Brain microvascular endothelial cell (primary cell): ENCODE results near the gene CEP68.

Experiments
- DNase-seq: peaks from one replicate; pipeline ENCODE4 v3.0.0-alpha.2; 2020
- H3K27ac ChIP-seq: fragments of 250-450 bp; sonication (Bioruptor Pico); 2 replicates; pipeline ENCODE4 v1.5.1; 2020; ENCODE audit warnings: mild to moderate bottlenecking, moderate library complexity
- H3K27me3 ChIP-seq: fragments of 250-450 bp; sonication (Bioruptor Pico); replicated peaks from 2 replicates; pipeline ENCODE4 v1.5.1; 2020; ENCODE audit warnings: mild to moderate bottlenecking
- H3K36me3 ChIP-seq: fragments of 250-450 bp; sonication (Bioruptor Pico); replicated peaks from 2 replicates; pipeline ENCODE4 v1.5.1; 2020; ENCODE audit warnings: mild to moderate bottlenecking
- H3K4me3 ChIP-seq: 2 replicates; pipeline ENCODE4 v1.5.1; 2011; ENCODE audit warnings: low read depth, mild to moderate bottlenecking, control low read depth, low read length, moderate library complexity
- in situ Hi-C: cut with HindIII; loops from 2 replicates; pipeline ENCODE4 v1.10.0; 2017; ENCODE audit warnings: low sequenced_read_pairs, low pct_ligation_motif_present
- TF ChIP-seq, protein P1 (sequence below): IDR thresholded peaks from 2 replicates; pipeline ENCODE4 v1.5.1; 2011; ENCODE audit warnings: low read depth, mild to moderate bottlenecking, moderate library complexity, low read length, control low read depth, inconsistent platforms; ENCODE audit errors: missing control alignments

The CEP68 gene

DNA sequence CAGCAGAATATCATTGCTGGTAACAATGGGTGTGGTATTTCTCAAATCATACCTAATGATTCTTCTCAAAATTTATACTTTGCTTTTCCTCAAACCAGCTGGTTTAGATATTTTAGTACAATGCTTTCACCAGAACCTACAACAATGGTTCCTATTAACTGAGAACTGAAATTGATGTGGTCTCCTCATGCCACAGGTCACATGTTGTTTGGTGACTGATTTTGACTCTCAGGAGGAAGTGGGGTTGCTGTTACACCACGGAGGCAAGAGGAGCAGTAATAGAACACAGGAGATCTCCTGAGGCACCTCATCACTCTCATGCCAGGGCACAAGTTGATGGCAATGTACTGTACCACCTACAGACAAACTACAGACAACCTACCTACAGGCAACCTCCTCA, 3.0 kb upstream of the CEP68 start:
- in situ Hi-C loops, result no loop called here
- Histone ChIP-seq H3K4me3 (no peak overlapping the region), H3K27me3 (no peaks in the 10 kb centered on the region), H3K27ac (no peak overlapping the region), H3K36me3 (no peaks in the 10 kb centered on the region)
- DNase-seq, result no peak
- TF ChIP-seq, protein P1, sequence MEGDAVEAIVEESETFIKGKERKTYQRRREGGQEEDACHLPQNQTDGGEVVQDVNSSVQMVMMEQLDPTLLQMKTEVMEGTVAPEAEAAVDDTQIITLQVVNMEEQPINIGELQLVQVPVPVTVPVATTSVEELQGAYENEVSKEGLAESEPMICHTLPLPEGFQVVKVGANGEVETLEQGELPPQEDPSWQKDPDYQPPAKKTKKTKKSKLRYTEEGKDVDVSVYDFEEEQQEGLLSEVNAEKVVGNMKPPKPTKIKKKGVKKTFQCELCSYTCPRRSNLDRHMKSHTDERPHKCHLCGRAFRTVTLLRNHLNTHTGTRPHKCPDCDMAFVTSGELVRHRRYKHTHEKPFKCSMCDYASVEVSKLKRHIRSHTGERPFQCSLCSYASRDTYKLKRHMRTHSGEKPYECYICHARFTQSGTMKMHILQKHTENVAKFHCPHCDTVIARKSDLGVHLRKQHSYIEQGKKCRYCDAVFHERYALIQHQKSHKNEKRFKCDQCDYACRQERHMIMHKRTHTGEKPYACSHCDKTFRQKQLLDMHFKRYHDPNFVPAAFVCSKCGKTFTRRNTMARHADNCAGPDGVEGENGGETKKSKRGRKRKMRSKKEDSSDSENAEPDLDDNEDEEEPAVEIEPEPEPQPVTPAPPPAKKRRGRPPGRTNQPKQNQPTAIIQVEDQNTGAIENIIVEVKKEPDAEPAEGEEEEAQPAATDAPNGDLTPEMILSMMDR, result no peak

DNA sequence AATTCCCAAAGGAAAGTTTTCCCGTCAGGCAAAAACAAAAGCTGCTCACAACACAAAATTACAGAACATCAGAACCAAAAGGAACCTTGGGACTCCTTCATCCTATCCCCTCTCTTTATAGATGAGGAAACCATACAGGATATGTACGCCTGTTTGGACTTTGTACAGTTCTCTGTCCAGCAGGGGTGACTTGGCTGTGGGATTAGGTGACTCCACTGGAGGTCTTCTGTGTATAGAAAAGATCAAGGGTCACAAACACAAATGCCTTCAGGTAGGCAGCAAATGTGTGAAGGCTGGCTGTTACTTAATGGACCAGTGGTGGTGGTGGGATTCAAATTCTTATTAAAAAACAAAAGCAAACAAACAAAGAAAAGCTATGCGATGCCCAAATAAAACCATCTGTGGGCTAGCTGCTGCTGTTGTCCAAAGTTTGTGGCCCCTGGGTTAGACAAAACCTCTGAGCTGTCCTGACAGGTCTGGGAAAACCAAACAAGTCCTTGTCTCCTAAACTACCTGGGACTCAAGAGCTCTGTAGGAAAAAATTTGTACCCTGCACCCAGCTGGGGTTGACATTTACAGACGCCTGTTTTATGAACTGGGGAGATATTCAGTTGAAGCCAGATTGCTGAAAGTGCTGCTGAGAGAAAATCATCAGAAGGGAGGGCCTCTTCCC, 1.3 kb upstream of the CEP68 start:
- Histone ChIP-seq H3K27me3 (no peaks in the 10 kb centered on the region), H3K27ac (no peak overlapping the region), H3K4me3 (no peak overlapping the region), H3K36me3 (no peaks in the 10 kb centered on the region)
- DNase-seq, result no peak
- TF ChIP-seq, protein P1, result no peak
- in situ Hi-C loops, result no loop called here

DNA sequence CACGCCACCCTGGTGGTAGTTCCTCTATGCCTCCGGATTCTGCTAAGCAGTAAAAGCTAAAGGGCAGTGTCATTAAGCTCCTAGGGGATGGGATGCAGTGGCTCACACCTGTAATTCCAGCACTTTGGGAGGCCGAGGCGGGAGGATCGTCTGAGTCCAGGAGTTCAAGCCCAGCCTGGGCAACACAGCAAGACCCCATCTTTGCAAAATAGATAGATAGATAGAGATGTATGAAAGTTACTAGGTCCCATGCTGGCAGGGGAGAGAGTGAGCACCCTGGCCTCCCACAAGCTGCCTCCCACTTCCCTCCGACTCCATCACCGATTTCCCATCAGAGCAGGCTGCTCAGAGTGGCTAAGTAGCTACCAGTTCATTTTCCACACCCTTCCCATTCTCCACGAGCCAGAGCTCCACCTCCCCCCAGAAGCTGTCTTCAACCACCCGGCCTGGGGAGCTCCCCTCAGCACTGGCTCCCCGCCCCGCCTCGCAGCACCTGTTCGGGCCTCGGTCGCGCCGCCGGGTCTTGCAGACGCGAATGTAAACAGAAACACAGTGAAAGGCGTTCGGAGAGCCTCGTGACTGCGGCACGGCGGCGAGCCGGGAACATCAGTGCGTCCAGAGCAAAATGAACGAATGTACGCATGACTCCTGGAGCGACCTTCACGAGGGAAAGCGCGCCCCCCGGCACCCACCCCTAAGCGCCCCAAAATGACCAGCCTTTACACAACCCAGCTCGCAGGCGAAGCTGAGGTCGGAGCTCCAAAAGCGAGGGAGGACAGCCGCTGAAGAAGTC, 598 bp upstream of the CEP68 start:
- peak overlapping the region; percentile 76 for H3K4me3 ChIP-seq
- in situ Hi-C loops, result no loop called here
- no peaks in the 10 kb centered on the region for H3K36me3 ChIP-seq
- no peak for DNase-seq
- TF ChIP-seq, protein P1, result no peak
- H3K27me3 ChIP-seq, result no peaks in the 10 kb centered on the region
- H3K27ac ChIP-seq, result no peak overlapping the region

DNA sequence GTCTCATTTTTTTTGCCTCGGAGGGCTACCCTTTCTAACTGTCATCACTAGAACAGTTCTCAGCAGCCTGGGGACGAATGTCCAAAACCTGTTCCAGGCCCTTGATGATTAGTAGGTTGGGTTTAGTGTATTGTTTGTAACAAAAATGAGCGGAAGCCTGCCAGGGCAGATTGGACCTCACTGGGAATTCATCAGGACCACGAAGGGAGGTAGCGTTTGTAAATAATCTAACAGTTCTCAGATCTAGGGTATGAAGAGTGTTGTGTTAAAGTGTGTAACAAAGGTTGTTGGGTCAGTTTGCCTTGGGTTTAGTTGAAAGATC, 799 bp downstream of the CEP68 start:
- H3K27ac ChIP-seq, result no peak overlapping the region
- in situ Hi-C loops, result no loop called here
- no peaks in the 10 kb centered on the region for H3K27me3 ChIP-seq
- peak overlapping the region; percentile 76 for H3K4me3 ChIP-seq
- DNase-seq, result no peak
- no peaks in the 10 kb centered on the region for H3K36me3 ChIP-seq
- TF ChIP-seq, protein P1, result no peak

DNA sequence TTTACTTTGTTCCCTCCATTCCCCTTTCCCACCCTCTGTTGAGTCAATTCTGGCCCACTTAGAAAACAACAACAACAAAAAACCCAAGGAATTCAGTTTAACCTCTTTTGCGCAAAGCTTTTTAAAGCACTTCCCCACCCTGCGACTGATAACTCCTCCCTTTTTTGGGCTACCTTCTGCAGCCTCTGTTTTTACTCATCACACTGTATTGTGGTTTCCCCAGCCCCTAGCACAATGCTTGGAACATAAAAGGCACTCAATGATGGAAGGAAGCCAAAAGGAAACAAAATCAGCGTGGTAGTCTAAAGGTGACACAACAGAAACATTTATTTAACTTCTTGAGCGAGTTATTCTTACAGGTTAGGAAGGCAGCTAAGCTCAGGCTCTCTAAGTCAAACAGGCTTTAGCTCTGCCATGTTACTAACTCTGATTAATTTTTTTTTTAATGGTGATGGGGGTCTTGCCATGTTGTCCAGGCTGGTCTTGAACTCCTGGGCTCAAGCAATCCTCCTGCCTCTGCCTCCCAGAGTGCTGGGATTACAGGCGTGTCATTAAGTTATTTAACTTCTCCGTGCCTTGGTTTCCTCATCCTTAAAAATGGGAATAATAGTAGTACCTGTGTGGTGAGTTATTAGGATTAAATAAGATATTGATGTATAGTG, 1.3 kb downstream of the CEP68 start:
- in situ Hi-C loops, result no loop called here
- no peaks in the 10 kb centered on the region for H3K36me3 ChIP-seq
- H3K27ac ChIP-seq, result no peak overlapping the region
- H3K27me3 ChIP-seq, result no peaks in the 10 kb centered on the region
- TF ChIP-seq, protein P1, result no peak
- peak overlapping the region; percentile 76 for H3K4me3 ChIP-seq
- DNase-seq, result no peak
